ENCODE results near the gene GCLM.
"Not testable (repeated sequence)": the region's sequence is repeated elsewhere in the genome, so short reads cannot be mapped to it uniquely, and the experiment has no call there.

DNA sequence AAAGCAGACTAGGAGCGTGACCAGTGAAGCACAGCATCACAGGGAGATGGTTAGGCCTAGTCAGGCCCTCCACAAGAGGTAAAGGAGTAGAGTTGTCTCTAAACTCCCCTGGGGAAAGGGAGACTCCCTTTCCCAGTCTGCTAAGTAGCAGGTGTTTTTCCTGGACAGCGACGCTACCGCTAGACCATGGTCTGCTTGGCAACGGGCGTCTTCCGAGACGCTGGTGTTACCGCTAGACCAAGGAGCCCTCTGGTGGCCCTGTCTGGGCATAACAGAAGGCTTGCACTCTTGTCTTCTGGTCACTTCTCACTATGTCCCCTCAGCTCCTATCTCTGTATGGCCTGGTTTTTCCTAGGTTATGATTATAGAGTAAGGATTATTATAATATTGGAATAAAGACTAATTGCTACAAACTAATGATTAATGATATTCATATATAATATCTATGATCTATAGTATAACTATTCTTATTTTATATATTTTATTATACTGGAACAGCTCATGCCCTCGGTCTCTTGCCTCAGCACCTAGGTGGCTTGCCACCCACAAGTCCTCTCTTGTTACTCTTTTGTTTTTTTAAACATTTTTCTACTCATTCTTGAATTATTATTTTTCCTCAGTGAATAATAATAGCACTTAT lies 58.4 kb downstream of the GCLM start:
- TF ChIP-seq, protein P1, sequence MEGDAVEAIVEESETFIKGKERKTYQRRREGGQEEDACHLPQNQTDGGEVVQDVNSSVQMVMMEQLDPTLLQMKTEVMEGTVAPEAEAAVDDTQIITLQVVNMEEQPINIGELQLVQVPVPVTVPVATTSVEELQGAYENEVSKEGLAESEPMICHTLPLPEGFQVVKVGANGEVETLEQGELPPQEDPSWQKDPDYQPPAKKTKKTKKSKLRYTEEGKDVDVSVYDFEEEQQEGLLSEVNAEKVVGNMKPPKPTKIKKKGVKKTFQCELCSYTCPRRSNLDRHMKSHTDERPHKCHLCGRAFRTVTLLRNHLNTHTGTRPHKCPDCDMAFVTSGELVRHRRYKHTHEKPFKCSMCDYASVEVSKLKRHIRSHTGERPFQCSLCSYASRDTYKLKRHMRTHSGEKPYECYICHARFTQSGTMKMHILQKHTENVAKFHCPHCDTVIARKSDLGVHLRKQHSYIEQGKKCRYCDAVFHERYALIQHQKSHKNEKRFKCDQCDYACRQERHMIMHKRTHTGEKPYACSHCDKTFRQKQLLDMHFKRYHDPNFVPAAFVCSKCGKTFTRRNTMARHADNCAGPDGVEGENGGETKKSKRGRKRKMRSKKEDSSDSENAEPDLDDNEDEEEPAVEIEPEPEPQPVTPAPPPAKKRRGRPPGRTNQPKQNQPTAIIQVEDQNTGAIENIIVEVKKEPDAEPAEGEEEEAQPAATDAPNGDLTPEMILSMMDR (IDR thresholded peaks at IDR 0.05), result peak in 4 of 7 experiments; percentile 15 to 70 (median 58)
- TF ChIP-seq POLR2A, POLR2AphosphoS5, EP300 (IDR thresholded peaks at IDR 0.05): not testable (repeated sequence)

Measured in stomach (tissue), 4 donors.